T-helper 22 cell (primary cell): Measurements from ENCODE around the gene KNDC1.
"Not testable (repeated sequence)": the region's sequence is repeated elsewhere in the genome, so short reads cannot be mapped to it uniquely, and the experiment has no call there.

ENCODE experiments used
- DNase-seq: peaks from one replicate; pipeline ENCODE4 v3.0.0-alpha.2; 2020; ENCODE audit warnings: low read depth

Gene KNDC1

GRCh38 chr10:133162178-133162909, 2.3 kb downstream of the KNDC1 start:
- no peak for DNase-seq

- no peak for DNase-seq
These were observed 3.2 kb downstream of the KNDC1 start for GRCh38 chr10:133162910-133163856.

GRCh38 chr10:133163889-133164815, 4.1 kb downstream of the KNDC1 start:
- DNase-seq: no peak

GRCh38 chr10:133164816-133165555, 5.0 kb downstream of the KNDC1 start:
- no peak for DNase-seq

GRCh38 chr10:133165556-133166503, 5.8 kb downstream of the KNDC1 start:
- no peak for DNase-seq

- DNase-seq: no peak
These were observed 6.4 kb downstream of the KNDC1 start for GRCh38 chr10:133166504-133166827.

- no peak for DNase-seq
These were observed 7.0 kb downstream of the KNDC1 start for GRCh38 chr10:133166828-133167692.

- DNase-seq: no peak
These were observed 7.9 kb downstream of the KNDC1 start for GRCh38 chr10:133167693-133168616.

GRCh38 chr10:133168617-133169031, 8.6 kb downstream of the KNDC1 start:
- DNase-seq: no peak

- DNase-seq: no peak
These were observed 9.3 kb downstream of the KNDC1 start for GRCh38 chr10:133169173-133169947.

- DNase-seq: no peak
These were observed 10.1 kb downstream of the KNDC1 start for GRCh38 chr10:133170092-133170491.

- no peak for DNase-seq
These were observed 14.0 kb downstream of the KNDC1 start for GRCh38 chr10:133173860-133174640.

- no peak for DNase-seq
These were observed 14.8 kb downstream of the KNDC1 start for GRCh38 chr10:133174689-133175263.

GRCh38 chr10:133175624-133176023, 15.6 kb downstream of the KNDC1 start:
- DNase-seq: not testable (repeated sequence)

GRCh38 chr10:133176546-133176945, 16.5 kb downstream of the KNDC1 start:
- DNase-seq: no peak
